HCT116 (cell line): ENCODE results near the gene SGPP2. TPM values are rescaled to one million over a fixed set of nuclear protein-coding genes. Genes with fewer than 3 reads are reported as not detected.

Source experiments
- ATAC-seq: fragments of 200-7000 bp; cut with Tn5 transposase; 2 replicates; pipeline ENCODE4 v1.9.1; 2020; ENCODE audit warnings: mild to moderate bottlenecking, moderate library complexity
- BruUV-seq: library from RNA; stranded (reverse); fragments of 400-500 nt; replicated peaks from 2 replicates; lab custom pipeline; 2021; lab: Mats Ljungman, UMichigan
- CTCF ChIA-PET: fragments of 300-600 bp; sonication (Branson Sonifier 250); formaldehyde crosslinking; loops from one replicate; lab custom pipeline; 2021; ENCODE audit warnings: antibody characterized with exemption; lab: Charles Lee
- POLR2A ChIA-PET: fragments of 300-600, 350-600 bp; sonication (Branson Sonifier 250); formaldehyde crosslinking; loops from one replicate; lab custom pipeline; 2021; ENCODE audit warnings: antibody characterized with exemption; lab: Charles Lee
- RAD21 ChIA-PET, 2 experiments: fragments of 300-600 bp; sonication (Branson Sonifier 250); formaldehyde crosslinking; loops; one replicate each; lab custom pipeline; 2023; ENCODE audit warnings: low total read pairs in 2 of 2; ENCODE audit not compliant: uncharacterized antibody in 2 of 2, unreplicated experiment in 2 of 2, low non-redundant PET in 1 of 2; lab: Charles Lee
- DNase-seq: peaks from one replicate; pipeline ENCODE4 v3.0.0-alpha.2; 2010; ENCODE audit warnings: low read depth, low spot score
- H2AFZ ChIP-seq: fragments of 200-600 bp; shearing (Covaris generic), sonication (generic); 2 replicates; pipeline ENCODE4 v1.6.1; 2017; ENCODE audit warnings: low read depth, mixed run types, mixed read lengths, antibody characterized with exemption, low read length; ENCODE audit not compliant: poor library complexity, severe bottlenecking
- H3K27ac ChIP-seq: 2 replicates; pipeline ENCODE4 v1.5.1; 2012; ENCODE audit warnings: low read depth, low read length
- H3K27me3 ChIP-seq: fragments of 200-600 bp; sonication (generic); 2 replicates; pipeline ENCODE4 v1.6.1; 2016; ENCODE audit warnings: mixed run types, low read length, mixed read lengths; ENCODE audit not compliant: insufficient read depth
- H3K36me3 ChIP-seq, 2 experiments: fragments of 200-500 bp in 1 of 2; fragments of 200-600 bp in 1 of 2; sonication (Bioruptor generic) in 1 of 2; sonication (generic) in 1 of 2; 2 replicates each; pipeline versions ENCODE4 v1.5.1 to v1.6.1; 2014 to 2016; ENCODE audit warnings: low read length in 2 of 2, inconsistent platforms in 1 of 2, mixed read lengths in 1 of 2, mixed run types in 1 of 2; ENCODE audit not compliant: insufficient read depth in 2 of 2, control insufficient read depth in 1 of 2
- H3K4me1 ChIP-seq, 2 experiments: fragments of 200-600 bp in 1 of 2; sonication (generic) in 1 of 2; 2 replicates each; pipeline versions ENCODE4 v1.5.1 to v1.6.1; 2012 to 2017; ENCODE audit warnings: low read length in 2 of 2, inconsistent platforms in 1 of 2, mild to moderate bottlenecking in 1 of 2, mixed read lengths in 1 of 2, mixed run types in 1 of 2, moderate library complexity in 1 of 2; ENCODE audit not compliant: insufficient read depth in 2 of 2, control insufficient read depth in 1 of 2
- H3K4me2 ChIP-seq: fragments of 200-600 bp; sonication (generic); 2 replicates; pipeline ENCODE4 v1.6.1; 2017; ENCODE audit warnings: mixed run types, low read length, mixed read lengths
- H3K4me3 ChIP-seq, 2 experiments: fragments of 200-600 bp in 1 of 2; sonication (generic) in 1 of 2; replicated peaks in 1 of 2; 2 replicates each; pipeline ENCODE4 v1.5.1; 2011 to 2016; ENCODE audit warnings: low read length in 2 of 2, control low read depth in 1 of 2, low read depth in 1 of 2, mild to moderate bottlenecking in 1 of 2, mixed read lengths in 1 of 2, mixed run types in 1 of 2
- H3K79me2 ChIP-seq: fragments of 200-600 bp; sonication (generic); 2 replicates; pipeline ENCODE4 v1.6.1; 2017; ENCODE audit warnings: mild to moderate bottlenecking, mixed run types, low read length, moderate library complexity, mixed read lengths; ENCODE audit not compliant: insufficient read depth
- H3K9ac ChIP-seq: fragments of 200-600 bp; sonication (generic); 2 replicates; pipeline ENCODE4 v1.6.1; 2016; ENCODE audit warnings: low read length, mixed read lengths
- H3K9me2 ChIP-seq: fragments of 200-600 bp; sonication (generic), shearing (Covaris generic); 2 replicates; pipeline ENCODE4 v1.6.1; 2017; ENCODE audit warnings: mixed run types, mild to moderate bottlenecking, moderate library complexity; ENCODE audit not compliant: insufficient read depth
- H3K9me3 ChIP-seq, 2 experiments: fragments of 200-500 bp in 1 of 2; fragments of 200-600 bp in 1 of 2; sonication (Bioruptor generic) in 1 of 2; sonication (generic) in 1 of 2; 2 replicates each; pipeline ENCODE4 v1.6.1; 2014 to 2017; ENCODE audit warnings: low read length in 2 of 2, mixed read lengths in 2 of 2, inconsistent platforms in 1 of 2, low read depth in 1 of 2, mild to moderate bottlenecking in 1 of 2, mixed run types in 1 of 2, moderate library complexity in 1 of 2; ENCODE audit not compliant: control insufficient read depth in 1 of 2, insufficient read depth in 1 of 2
- H4K20me1 ChIP-seq: fragments of 200-600 bp; sonication (generic), shearing (Covaris generic); 2 replicates; pipeline ENCODE4 v1.6.1; 2017; ENCODE audit warnings: mixed run types, mild to moderate bottlenecking, moderate library complexity; ENCODE audit not compliant: insufficient read depth
- ATF3 ChIP-seq: IDR thresholded peaks from 2 replicates; pipeline ENCODE4 v1.6.1; 2012
- ELF1 ChIP-seq: IDR thresholded peaks from 2 replicates; pipeline ENCODE4 v1.6.1; 2012; ENCODE audit warnings: low read depth, borderline replicate concordance
- EZH2 ChIP-seq: fragments of 200-600 bp; sonication (generic); IDR thresholded peaks from 2 replicates; pipeline ENCODE4 v1.6.1; 2017; ENCODE audit warnings: antibody characterized with exemption, mixed run types
- EZH2phosphoT487 ChIP-seq: fragments of 200-600 bp; IDR thresholded peaks from 2 replicates; pipeline ENCODE4 v1.6.1; 2018; ENCODE audit warnings: antibody characterized with exemption, borderline replicate concordance
- JUND ChIP-seq: IDR thresholded peaks from 2 replicates; pipeline ENCODE4 v1.6.1; 2012
- MAX ChIP-seq: IDR thresholded peaks from 2 replicates; pipeline ENCODE4 v1.6.1; 2012
- POLR2A ChIP-seq: IDR thresholded peaks from 2 replicates; pipeline ENCODE4 v1.7.0; 2011; ENCODE audit warnings: borderline replicate concordance; ENCODE audit not compliant: insufficient read depth, insufficient read length; ENCODE audit errors: extremely low read depth
- POLR2AphosphoS5 ChIP-seq: IDR thresholded peaks from 2 replicates; pipeline ENCODE4 v1.6.1; 2011; ENCODE audit warnings: mild to moderate bottlenecking, low read depth, low read length, moderate library complexity
- SP1 ChIP-seq: IDR thresholded peaks from 2 replicates; pipeline ENCODE4 v1.6.1; 2012; ENCODE audit warnings: low read depth
- SRF ChIP-seq: IDR thresholded peaks from 2 replicates; pipeline ENCODE4 v1.6.1; 2012; ENCODE audit warnings: low read depth
- TCF7L2 ChIP-seq: IDR thresholded peaks from 2 replicates; pipeline ENCODE4 v1.7.0; 2011; ENCODE audit warnings: borderline replicate concordance, inconsistent platforms; ENCODE audit not compliant: insufficient read depth, insufficient read length; ENCODE audit errors: extremely low read depth
- YY1 ChIP-seq: IDR thresholded peaks from 2 replicates; pipeline ENCODE4 v1.6.1; 2011; ENCODE audit warnings: low read length, low read depth, moderate library complexity, mild to moderate bottlenecking; ENCODE audit not compliant: insufficient replicate concordance; ENCODE audit errors: extremely low read depth
- ZFX ChIP-seq: fragments of 450-650 bp; IDR thresholded peaks from 2 replicates; pipeline ENCODE4 v1.6.1; 2017
- ZNF274 ChIP-seq: fragments of 200-500 bp; sonication (Bioruptor generic); IDR thresholded peaks from 2 replicates; pipeline ENCODE4 v1.6.1; 2014; ENCODE audit warnings: mild to moderate bottlenecking, low read depth, low read length, inconsistent platforms
- intact Hi-C: fragments of 100-400 bp; cut with micrococcal nuclease; formaldehyde crosslinking; loops from 2 replicates; pipeline ENCODE4 v1.10.0; 2022
- total RNA-seq: library from RNA; stranded (reverse); gene quantifications from one replicate; pipeline ENCODE4 v1.2.1, GENCODE V29; 2021; ENCODE audit not compliant: unreplicated experiment
- TF ChIP-seq, protein P1 (sequence below): IDR thresholded peaks from 2 replicates; pipeline ENCODE4 v1.6.1; 2012; ENCODE audit warnings: low read depth

The SGPP2 gene
- total RNA-seq, 1 experiment from 2014 or later = 1.6 TPM

GRCh38 chr2:222526480-222527277 lies 102.3 kb downstream of the SGPP2 start:
- CTCF ChIA-PET = no interaction called here

GRCh38 chr2:222532315-222532714 lies 108.0 kb downstream of the SGPP2 start:
- ChIA-PET RAD21 (no interaction called here), POLR2A (no interaction called here), CTCF (no interaction called here)
- intact Hi-C loops = no loop called here
- H3K9ac ChIP-seq = no peak overlapping the region
- no peak overlapping the region for H3K4me3 ChIP-seq
- H3K9me2 ChIP-seq = no peaks in the 10 kb centered on the region
- no peaks in the 10 kb centered on the region for H3K27me3 ChIP-seq
- H3K4me1 ChIP-seq = no peaks in the 10 kb centered on the region
- DNase-seq = no peak
- H4K20me1 ChIP-seq = no peaks in the 10 kb centered on the region
- H3K9me3 ChIP-seq = no peaks in the 10 kb centered on the region
- no peak overlapping the region for H2AFZ ChIP-seq
- BruUV-seq = no TSS peak
- H3K79me2 ChIP-seq = no peaks in the 10 kb centered on the region
- H3K4me2 ChIP-seq = no peak overlapping the region
- no peak for ATAC-seq
- no peak for TF ChIP-seq ZFX
- TF ChIP-seq, protein P1, sequence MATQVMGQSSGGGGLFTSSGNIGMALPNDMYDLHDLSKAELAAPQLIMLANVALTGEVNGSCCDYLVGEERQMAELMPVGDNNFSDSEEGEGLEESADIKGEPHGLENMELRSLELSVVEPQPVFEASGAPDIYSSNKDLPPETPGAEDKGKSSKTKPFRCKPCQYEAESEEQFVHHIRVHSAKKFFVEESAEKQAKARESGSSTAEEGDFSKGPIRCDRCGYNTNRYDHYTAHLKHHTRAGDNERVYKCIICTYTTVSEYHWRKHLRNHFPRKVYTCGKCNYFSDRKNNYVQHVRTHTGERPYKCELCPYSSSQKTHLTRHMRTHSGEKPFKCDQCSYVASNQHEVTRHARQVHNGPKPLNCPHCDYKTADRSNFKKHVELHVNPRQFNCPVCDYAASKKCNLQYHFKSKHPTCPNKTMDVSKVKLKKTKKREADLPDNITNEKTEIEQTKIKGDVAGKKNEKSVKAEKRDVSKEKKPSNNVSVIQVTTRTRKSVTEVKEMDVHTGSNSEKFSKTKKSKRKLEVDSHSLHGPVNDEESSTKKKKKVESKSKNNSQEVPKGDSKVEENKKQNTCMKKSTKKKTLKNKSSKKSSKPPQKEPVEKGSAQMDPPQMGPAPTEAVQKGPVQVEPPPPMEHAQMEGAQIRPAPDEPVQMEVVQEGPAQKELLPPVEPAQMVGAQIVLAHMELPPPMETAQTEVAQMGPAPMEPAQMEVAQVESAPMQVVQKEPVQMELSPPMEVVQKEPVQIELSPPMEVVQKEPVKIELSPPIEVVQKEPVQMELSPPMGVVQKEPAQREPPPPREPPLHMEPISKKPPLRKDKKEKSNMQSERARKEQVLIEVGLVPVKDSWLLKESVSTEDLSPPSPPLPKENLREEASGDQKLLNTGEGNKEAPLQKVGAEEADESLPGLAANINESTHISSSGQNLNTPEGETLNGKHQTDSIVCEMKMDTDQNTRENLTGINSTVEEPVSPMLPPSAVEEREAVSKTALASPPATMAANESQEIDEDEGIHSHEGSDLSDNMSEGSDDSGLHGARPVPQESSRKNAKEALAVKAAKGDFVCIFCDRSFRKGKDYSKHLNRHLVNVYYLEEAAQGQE = no peak
- no peak for TF ChIP-seq POLR2A
- no peak for TF ChIP-seq POLR2AphosphoS5
- TF ChIP-seq ATF3 = no peak
- TF ChIP-seq EZH2phosphoT487 = no peak
- no peak for TF ChIP-seq SRF
- no peak for TF ChIP-seq ZNF274
- no peak for TF ChIP-seq ELF1
- no peak for TF ChIP-seq TCF7L2
- no peaks in the 10 kb centered on the region for H3K36me3 ChIP-seq
- H3K27ac ChIP-seq = no peak overlapping the region

More at GRCh38 chr2:222526480-222527277, 102.3 kb downstream of the SGPP2 start:
- no peak overlapping the region for H3K9ac ChIP-seq
- H3K27ac ChIP-seq = no peak overlapping the region
- intact Hi-C loops = no loop called here
- TF ChIP-seq TCF7L2 (no peak), ZNF274 (no peak), EZH2 (no peak), YY1 (no peak), ELF1 (no peak), SRF (no peak), MAX (no peak), JUND (no peak), ATF3 (no peak), POLR2AphosphoS5 (no peak), POLR2A (no peak), SP1 (no peak)
- TF ChIP-seq, all 23 proteins: peak for 0
- ATAC-seq (no peak), DNase-seq (no peak)
- BruUV-seq = no TSS peak
- no peak overlapping the region for H2AFZ ChIP-seq
- H3K9me2 ChIP-seq = no peaks in the 10 kb centered on the region
- H3K79me2 ChIP-seq = no peaks in the 10 kb centered on the region
- H3K4me3 ChIP-seq = no peak overlapping the region
- no peak overlapping the region for H3K4me2 ChIP-seq
- H3K4me1 ChIP-seq = no peaks in the 10 kb centered on the region
- H3K36me3 ChIP-seq = no peaks in the 10 kb centered on the region
- H3K9me3 ChIP-seq = no peaks in the 10 kb centered on the region
- ChIA-PET POLR2A (no interaction called here), RAD21 (no interaction called here)
- no peaks in the 10 kb centered on the region for H3K27me3 ChIP-seq
- H4K20me1 ChIP-seq = no peaks in the 10 kb centered on the region
